Neuronal stem cell (in vitro differentiated cells): ENCODE data around the gene ACTL6B.

ENCODE experiments used
- DNase-seq: peaks from one replicate; pipeline ENCODE4 v3.0.0-alpha.2; 2013; ENCODE audit warnings: low spot score
- H2AFZ ChIP-seq: one replicate; pipeline ENCODE4 v1.6.1; 2013; ENCODE audit warnings: mild to moderate bottlenecking, low read length, inconsistent platforms
- H2AK5ac ChIP-seq: 2 replicates; pipeline ENCODE4 v1.6.1; 2013; ENCODE audit warnings: low read depth, mild to moderate bottlenecking, inconsistent platforms, low read length, moderate library complexity, mixed read lengths
- H2BK120ac ChIP-seq: 2 replicates; pipeline ENCODE4 v1.6.1; 2013; ENCODE audit warnings: low read depth, mild to moderate bottlenecking, inconsistent platforms, low read length, moderate library complexity, mixed read lengths
- H2BK12ac ChIP-seq: one replicate; pipeline ENCODE4 v1.6.1; 2013; ENCODE audit warnings: low read length, inconsistent platforms
- H2BK15ac ChIP-seq: 2 replicates; pipeline ENCODE4 v1.6.1; 2013; ENCODE audit warnings: mild to moderate bottlenecking, low read length, inconsistent platforms, mixed read lengths
- H2BK5ac ChIP-seq: one replicate; pipeline ENCODE4 v1.6.1; 2013; ENCODE audit warnings: inconsistent platforms, mild to moderate bottlenecking, low read length, moderate library complexity
- H3K14ac ChIP-seq: one replicate; pipeline ENCODE4 v1.6.1; 2013; ENCODE audit warnings: low read length, inconsistent platforms
- H3K18ac ChIP-seq: 2 replicates; pipeline ENCODE4 v1.6.1; 2013; ENCODE audit warnings: low read length, inconsistent platforms
- H3K23ac ChIP-seq: 2 replicates; pipeline ENCODE4 v1.6.1; 2013; ENCODE audit warnings: low read depth, mild to moderate bottlenecking, mixed read lengths, low read length, inconsistent platforms; ENCODE audit not compliant: poor library complexity
- H3K27ac ChIP-seq: replicated peaks from 3 replicates; pipeline ENCODE4 v1.5.1; 2013; ENCODE audit warnings: low read length, inconsistent platforms
- H3K27me3 ChIP-seq, 3 experiments: 2 replicates each; pipeline ENCODE4 v1.6.1; 2013; ENCODE audit warnings: low read length in 3 of 3, mild to moderate bottlenecking in 2 of 3, inconsistent platforms in 1 of 3, low read depth in 1 of 3, mixed read lengths in 1 of 3, moderate library complexity in 1 of 3; ENCODE audit not compliant: control insufficient read depth in 3 of 3, insufficient read depth in 3 of 3
- H3K36me3 ChIP-seq, 2 donors: replicated peaks in 1 of 2; 2 replicates each; pipeline ENCODE4 v1.6.1; 2013; ENCODE audit warnings: low read length in 2 of 2; ENCODE audit not compliant: control insufficient read depth in 2 of 2, insufficient read depth in 2 of 2
- H3K4ac ChIP-seq: 2 replicates; pipeline ENCODE4 v1.6.1; 2013; ENCODE audit warnings: inconsistent platforms, mild to moderate bottlenecking, low read length, moderate library complexity
- H3K4me1 ChIP-seq, 2 donors: 1 replicate in 1 of 2; 2 replicates in 1 of 2; pipeline ENCODE4 v1.6.1; 2013; ENCODE audit warnings: low read length in 2 of 2, low read depth in 1 of 2; ENCODE audit not compliant: control insufficient read depth in 2 of 2, insufficient read depth in 1 of 2
- H3K4me2 ChIP-seq: one replicate; pipeline ENCODE4 v1.6.1; 2013; ENCODE audit warnings: mild to moderate bottlenecking, low read length, inconsistent platforms; ENCODE audit not compliant: insufficient read depth, poor library complexity, severe bottlenecking
- H3K4me3 ChIP-seq, 2 donors: 2 replicates each; pipeline ENCODE4 v1.5.1; 2013; ENCODE audit warnings: low read length in 2 of 2, mild to moderate bottlenecking in 2 of 2, inconsistent platforms in 1 of 2, moderate library complexity in 1 of 2
- H3K79me1 ChIP-seq: one replicate; pipeline ENCODE4 v1.6.1; 2013; ENCODE audit warnings: low read depth, mild to moderate bottlenecking, inconsistent platforms, low read length, moderate library complexity
- H3K9ac ChIP-seq: one replicate; pipeline ENCODE4 v1.6.1; 2013; ENCODE audit warnings: mild to moderate bottlenecking, low read depth, low read length, inconsistent platforms; ENCODE audit not compliant: poor library complexity
- H3K9me3 ChIP-seq, 2 donors: replicated peaks in 1 of 2; 2 replicates each; pipeline versions ENCODE3 to v1.6.1; 2013; ENCODE audit warnings: low read length in 2 of 2, mild to moderate bottlenecking in 2 of 2, inconsistent platforms in 1 of 2, low read depth in 1 of 2, mixed read lengths in 1 of 2, moderate library complexity in 1 of 2; ENCODE audit not compliant: control insufficient read depth in 2 of 2, insufficient read depth in 1 of 2
- H4K8ac ChIP-seq: one replicate; pipeline ENCODE4 v1.6.1; 2013; ENCODE audit warnings: low read depth, mild to moderate bottlenecking, inconsistent platforms, low read length, moderate library complexity
- H4K91ac ChIP-seq: one replicate; pipeline ENCODE4 v1.6.1; 2013; ENCODE audit warnings: low read length, low read depth, mild to moderate bottlenecking, inconsistent platforms; ENCODE audit not compliant: poor library complexity
- WGBS, 2 donors: extraction: QIAGEN DNeasy Blood & Tissue Kit; methylation state at CpG; one replicate each; pipeline ENCODE4 v1.1.7; 2013; ENCODE audit warnings: missing lambda C conversion rate in 2 of 2, mixed read lengths in 1 of 2; ENCODE audit not compliant: insufficient read length in 2 of 2, insufficient replicate concordance in 1 of 2; ENCODE audit errors: extremely low coverage in 2 of 2; 5-methylcytosine and 5-hydroxymethylcytosine counted together

Gene ACTL6B

DNA sequence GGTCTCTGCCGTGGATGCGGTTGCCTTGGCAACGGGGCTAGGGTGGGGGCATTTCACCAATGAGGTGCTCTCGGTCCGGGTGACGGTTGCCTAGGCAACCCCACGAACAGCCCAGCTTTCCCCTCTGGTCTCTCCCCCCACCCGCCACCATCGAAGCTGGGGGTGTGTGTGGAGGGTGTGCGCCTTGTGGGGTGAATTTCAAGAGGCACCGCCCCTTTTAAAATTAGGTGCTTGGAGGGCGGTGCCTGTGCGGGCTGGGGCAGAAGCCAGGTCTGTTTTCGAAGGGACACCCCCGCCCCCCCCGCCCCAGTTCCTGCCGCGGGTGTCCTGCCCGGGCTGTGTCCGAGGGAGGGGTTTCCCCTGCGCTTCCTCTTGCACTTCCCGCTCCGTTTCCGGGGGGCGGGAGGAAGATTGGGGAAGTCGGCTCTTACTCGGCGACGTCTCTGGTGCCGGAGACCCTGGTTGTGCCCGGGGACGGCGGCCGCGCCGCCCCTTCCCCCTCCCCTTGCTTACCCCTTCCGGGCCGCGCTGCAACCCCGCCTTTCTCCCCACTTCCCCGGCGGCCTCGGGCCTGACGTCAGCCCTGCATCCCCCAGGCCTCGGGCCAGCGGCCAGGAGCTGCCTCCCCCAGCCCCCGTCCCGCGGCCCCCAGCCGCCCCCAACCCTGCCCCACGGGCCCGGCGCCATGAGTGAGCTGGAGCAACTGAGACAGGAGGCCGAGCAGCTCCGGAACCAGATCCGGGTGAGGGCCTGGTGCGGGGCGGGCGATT, 19.5 kb upstream of the ACTL6B start:
- Histone ChIP-seq H3K23ac (peak overlapping the region; percentile 3), H2AFZ (peak overlapping the region; percentile 22), H4K8ac (no peak overlapping the region), H3K36me3 (peaks cover 23 to 45% of the 10 kb centered on the region in 2 donors), H3K14ac (no peak overlapping the region), H2BK120ac (no peak overlapping the region), H3K18ac (peak overlapping the region; percentile 83), H2BK15ac (no peak overlapping the region), H3K4me3 (peak overlapping the region; percentile 79 to 97), H2AK5ac (no peak overlapping the region), H3K27me3 (no peaks in the 10 kb centered on the region), H3K9ac (peak overlapping the region; percentile 77), H3K4me2 (peak overlapping the region; percentile 93), H2BK12ac (no peak overlapping the region), H3K4me1 (peaks cover 3 to 4% of the 10 kb centered on the region in 2 donors), H3K79me1 (peaks cover 20% of the 10 kb centered on the region), H3K4ac (no peak overlapping the region), H3K27ac (no peak overlapping the region), H4K91ac (no peak overlapping the region), H2BK5ac (peak overlapping the region; percentile 24), H3K9me3 (no peaks in the 10 kb centered on the region)
- no CpG with 5 or more reads among the region's 59 CpGs for WGBS, 2 donors
- DNase-seq: peak; percentile 68

DNA sequence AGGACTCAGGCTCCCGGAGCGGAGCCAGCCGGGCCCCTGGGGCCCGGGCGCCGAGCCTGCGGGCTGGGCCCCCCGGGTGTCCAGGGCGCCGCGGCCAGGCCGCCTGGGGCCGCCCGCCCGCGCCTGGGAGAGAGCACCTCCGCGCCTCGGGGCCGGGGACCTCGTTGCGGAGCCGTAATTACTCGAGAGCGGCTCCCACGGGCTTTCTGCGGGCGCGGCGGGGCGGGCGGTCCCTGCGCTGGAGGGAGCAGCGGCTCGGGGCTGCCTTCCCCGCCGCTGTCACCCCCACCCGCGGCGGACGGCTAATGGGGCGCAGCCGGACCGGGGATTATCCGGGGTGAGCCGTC, 18.8 kb upstream of the ACTL6B start:
- no peak overlapping the region for H3K27ac ChIP-seq
- DNase-seq: no peak
- WGBS, 2 donors: no CpG with 5 or more reads among the region's 46 CpGs

DNA sequence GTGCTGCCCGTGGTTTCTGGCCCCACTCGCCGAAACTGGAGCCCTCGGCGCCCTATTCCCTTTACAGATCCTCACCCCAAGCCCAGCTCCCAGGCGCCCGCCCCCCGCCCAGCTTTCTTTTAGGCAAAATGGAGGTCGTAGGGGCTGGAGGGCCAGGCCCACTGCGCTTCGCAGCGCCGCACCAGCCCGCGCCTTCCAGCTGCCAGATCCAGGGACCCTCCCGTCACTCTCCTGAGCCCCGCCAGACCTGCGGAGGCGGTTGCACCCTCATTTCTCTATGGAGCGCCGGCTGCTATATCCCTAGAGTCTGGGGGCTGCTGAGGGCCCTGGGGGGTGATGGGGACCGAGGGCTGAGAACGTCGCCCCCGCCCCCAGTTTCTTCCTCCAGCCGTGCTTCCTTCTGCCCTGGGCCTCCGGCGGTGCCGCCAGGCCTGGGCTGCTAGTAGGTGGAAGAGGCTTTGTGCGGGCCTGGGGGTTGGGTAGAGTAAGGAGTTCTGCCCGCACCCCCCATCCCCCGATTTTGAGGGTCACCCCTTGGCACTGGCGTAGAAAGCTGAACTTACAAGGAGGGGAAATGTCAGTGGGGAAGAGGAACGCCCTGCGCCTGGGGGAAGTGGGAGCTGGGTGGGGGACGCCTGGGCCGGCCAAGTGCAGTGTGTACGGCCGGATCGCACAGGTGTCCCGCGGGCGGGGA, 18.3 kb upstream of the ACTL6B start:
- peak overlapping the region; percentile 93 for H3K4me2 ChIP-seq
- peaks cover 21 to 33% of the 10 kb centered on the region in 2 donors for H3K36me3 ChIP-seq
- no peak overlapping the region for H2BK12ac ChIP-seq
- peak overlapping the region; percentile 91 for H3K23ac ChIP-seq
- no peaks in the 10 kb centered on the region for H3K9me3 ChIP-seq
- DNase-seq: no peak
- H2AK5ac ChIP-seq: peak overlapping the region; percentile 97
- no peak overlapping the region for H2BK120ac ChIP-seq
- H4K91ac ChIP-seq: no peak overlapping the region
- H3K4me1 ChIP-seq: peaks cover 2 to 3% of the 10 kb centered on the region in 2 donors
- peak overlapping the region; percentile 67 for H2BK15ac ChIP-seq
- no peak overlapping the region for H3K27ac ChIP-seq
- H2BK5ac ChIP-seq: peak overlapping the region; percentile 78
- peak overlapping the region; percentile 23 for H3K4ac ChIP-seq
- H3K27me3 ChIP-seq: no peaks in the 10 kb centered on the region
- H3K79me1 ChIP-seq: peaks cover 20% of the 10 kb centered on the region
- H2AFZ ChIP-seq: peak overlapping the region; percentile 32
- no peak overlapping the region for H4K8ac ChIP-seq
- H3K18ac ChIP-seq: peak overlapping the region; percentile 96
- peak overlapping the region; percentile 71 for H3K14ac ChIP-seq
- H3K9ac ChIP-seq: peak overlapping the region; percentile 97
- WGBS, 2 donors: no CpG with 5 or more reads among the region's 43 CpGs
- peak overlapping the region; percentile 90 to 97 for H3K4me3 ChIP-seq

More for the DNA sequence above, 18.8 kb upstream of the ACTL6B start:
- no peaks in the 10 kb centered on the region for H3K27me3 ChIP-seq
- H2AK5ac ChIP-seq: no peak overlapping the region
- H3K4me3 ChIP-seq: peak overlapping the region; percentile 90 to 97
- peaks cover 23 to 38% of the 10 kb centered on the region in 2 donors for H3K36me3 ChIP-seq
- H3K79me1 ChIP-seq: peaks cover 20% of the 10 kb centered on the region
- no peak overlapping the region for H2BK120ac ChIP-seq
- H3K18ac ChIP-seq: peak overlapping the region; percentile 96
- no peak overlapping the region for H2BK12ac ChIP-seq
- H3K9me3 ChIP-seq: no peaks in the 10 kb centered on the region
- H2BK5ac ChIP-seq: peak overlapping the region; percentile 24
- no peak overlapping the region for H2AFZ ChIP-seq
- H4K91ac ChIP-seq: no peak overlapping the region
- H3K4me2 ChIP-seq: peak overlapping the region; percentile 93
- no peak overlapping the region for H2BK15ac ChIP-seq
- no peak overlapping the region for H3K14ac ChIP-seq
- H3K4ac ChIP-seq: no peak overlapping the region
- peak overlapping the region; percentile 97 for H3K9ac ChIP-seq
- H3K23ac ChIP-seq: no peak overlapping the region
- no peak overlapping the region for H4K8ac ChIP-seq
- peaks cover 2 to 3% of the 10 kb centered on the region in 2 donors for H3K4me1 ChIP-seq

DNA sequence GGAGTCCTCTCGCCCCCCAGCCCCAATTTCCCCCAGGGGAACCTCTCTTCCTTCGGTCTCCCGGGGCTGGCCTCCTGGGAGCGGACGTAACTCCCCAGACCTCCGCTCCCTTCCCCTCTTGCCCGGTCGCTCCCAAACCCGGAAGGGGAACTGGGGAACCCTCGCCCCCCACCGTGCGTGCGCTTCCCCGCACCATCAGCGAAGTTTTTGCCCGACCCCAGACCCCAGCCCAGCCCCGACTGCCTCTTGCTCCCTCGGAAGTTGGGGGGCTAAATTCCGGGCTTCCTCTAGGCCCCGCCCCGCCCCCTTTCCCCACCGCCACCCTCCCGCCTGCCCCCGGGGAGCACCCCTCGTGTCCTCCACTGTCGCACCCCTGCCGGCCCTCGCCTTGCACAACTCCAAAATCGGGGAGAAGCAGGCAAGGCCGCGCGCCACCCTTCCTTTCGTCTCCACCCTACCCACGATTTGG, 17.7 kb upstream of the ACTL6B start:
- H3K9ac ChIP-seq: peak overlapping the region; percentile 97
- H2AK5ac ChIP-seq: peak overlapping the region; percentile 97
- no peak for DNase-seq
- peak overlapping the region; percentile 90 to 97 for H3K4me3 ChIP-seq
- peak overlapping the region; percentile 99 for H2AFZ ChIP-seq
- H2BK5ac ChIP-seq: peak overlapping the region; percentile 78
- H3K18ac ChIP-seq: peak overlapping the region; percentile 96
- no peaks in the 10 kb centered on the region for H3K9me3 ChIP-seq
- peak overlapping the region; percentile 67 for H2BK15ac ChIP-seq
- no peak overlapping the region for H3K14ac ChIP-seq
- H3K23ac ChIP-seq: peak overlapping the region; percentile 89
- no peak overlapping the region for H4K8ac ChIP-seq
- H3K27me3 ChIP-seq: no peaks in the 10 kb centered on the region
- no peak overlapping the region for H2BK120ac ChIP-seq
- H4K91ac ChIP-seq: no peak overlapping the region
- peak overlapping the region; percentile 37 for H3K27ac ChIP-seq
- H2BK12ac ChIP-seq: no peak overlapping the region
- no peak overlapping the region for H3K4ac ChIP-seq
- no CpG with 5 or more reads among the region's 34 CpGs for WGBS, 2 donors
- peaks cover 20% of the 10 kb centered on the region for H3K79me1 ChIP-seq
- H3K36me3 ChIP-seq: peaks cover 21 to 27% of the 10 kb centered on the region in 2 donors
- H3K4me2 ChIP-seq: peak overlapping the region; percentile 93
- H3K4me1 ChIP-seq: peaks cover 2 to 3% of the 10 kb centered on the region in 2 donors
